GM19328 (cell line): ENCODE results near the gene KRTAP4-5.
"Not testable (repeated sequence)": the region's sequence is repeated elsewhere in the genome, so short reads cannot be mapped to it uniquely, and the experiment has no call there.

Experiments used
- ATAC-seq: cut with Tn5 transposase; IDR thresholded peaks from one replicate; pipeline ENCODE4 v1.9.1; 2021; ENCODE audit warnings: mild to moderate bottlenecking, moderate library complexity; ENCODE audit not compliant: unreplicated experiment

Gene KRTAP4-5

GRCh38 chr17:41111151-41111885, 38.3 kb downstream of the KRTAP4-5 start:
- no peak for ATAC-seq

DNA sequence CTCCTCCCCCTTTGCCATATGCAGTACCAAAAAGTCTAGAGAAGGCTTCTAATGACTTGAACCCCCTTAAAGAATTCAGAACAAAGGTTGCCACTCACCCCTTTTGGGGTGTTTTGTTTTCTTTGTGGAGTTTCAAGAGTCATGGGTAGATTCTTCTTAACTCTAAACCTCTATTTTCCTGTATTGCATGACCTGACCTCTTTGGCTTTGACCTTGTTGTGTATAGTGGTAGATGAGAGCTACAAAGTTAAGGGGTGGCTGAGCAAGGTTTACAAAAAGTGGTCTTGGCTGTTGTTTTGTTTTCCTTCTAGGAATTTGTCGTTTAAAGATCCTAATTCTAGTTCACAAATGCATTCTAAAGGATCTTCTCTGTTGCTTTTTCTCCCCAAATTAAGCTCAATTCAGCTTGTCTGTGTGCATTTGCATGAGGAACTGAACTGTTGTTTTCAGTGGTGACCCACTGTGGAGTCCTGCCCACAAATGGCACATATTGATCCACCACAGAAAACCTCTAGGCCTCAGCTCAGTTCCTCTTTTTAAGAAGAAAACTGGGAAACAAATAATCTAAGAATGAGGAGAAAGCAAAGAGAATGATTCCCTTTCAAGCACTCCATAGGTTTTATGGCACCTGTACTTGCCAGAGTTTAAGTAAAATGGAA, 40.8 kb downstream of the KRTAP4-5 start:
- not testable (repeated sequence) for ATAC-seq

- ATAC-seq = no peak
These were observed 41.6 kb downstream of the KRTAP4-5 start for GRCh38 chr17:41107941-41108450.

DNA sequence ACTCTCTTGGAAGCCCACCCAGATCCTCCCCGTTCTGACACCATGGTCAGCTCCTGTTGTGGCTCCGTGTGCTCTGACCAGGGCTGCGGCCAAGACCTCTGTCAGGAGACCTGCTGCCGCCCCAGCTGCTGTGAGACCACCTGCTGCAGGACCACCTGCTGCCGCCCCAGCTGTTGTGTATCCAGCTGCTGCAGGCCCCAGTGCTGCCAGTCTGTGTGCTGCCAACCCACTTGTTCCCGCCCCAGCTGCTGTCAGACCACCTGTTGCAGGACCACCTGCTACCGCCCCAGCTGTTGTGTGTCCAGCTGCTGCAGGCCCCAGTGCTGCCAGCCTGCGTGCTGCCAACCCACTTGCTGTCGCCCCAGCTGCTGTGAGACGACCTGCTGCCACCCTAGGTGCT, 44.3 kb downstream of the KRTAP4-5 start, which contains the start of gene KRTAP4-9:
Gene KRTAP4-9, plus strand, starts transcription at position 43 of the 400 bp plus-strand sequence. Its CDS starts 0 bp downstream, at position 43.
- ATAC-seq = not testable (repeated sequence)

DNA sequence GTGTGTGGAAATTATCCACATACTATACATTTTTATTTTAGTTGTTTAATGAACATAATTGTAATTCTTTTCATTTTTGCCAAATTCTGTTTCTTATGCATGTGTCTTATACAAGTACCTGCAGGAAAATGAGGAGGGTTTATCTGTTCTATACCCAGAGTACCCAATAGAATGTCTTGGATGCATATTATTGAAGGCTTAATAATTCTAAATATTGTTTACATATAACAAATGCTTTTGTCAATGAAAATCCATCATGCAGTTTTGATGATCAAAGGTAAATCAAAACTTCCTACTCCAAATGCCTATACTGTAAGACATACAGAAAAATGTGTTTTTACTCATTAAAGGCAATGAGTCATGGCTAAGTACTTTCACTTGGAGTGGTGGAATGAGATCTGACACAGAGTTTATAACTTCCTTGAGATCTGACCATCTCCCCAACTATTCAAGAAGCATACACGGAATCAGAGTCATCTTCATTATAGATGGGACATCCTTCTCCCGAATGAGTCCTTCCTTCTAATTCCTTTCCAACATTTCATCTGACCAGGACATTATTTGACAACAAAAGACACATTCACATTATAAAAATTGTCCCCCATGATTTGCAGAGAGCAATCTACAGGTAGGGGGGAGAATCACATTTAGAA, 45.1 kb downstream of the KRTAP4-5 start:
- not testable (repeated sequence) for ATAC-seq

DNA sequence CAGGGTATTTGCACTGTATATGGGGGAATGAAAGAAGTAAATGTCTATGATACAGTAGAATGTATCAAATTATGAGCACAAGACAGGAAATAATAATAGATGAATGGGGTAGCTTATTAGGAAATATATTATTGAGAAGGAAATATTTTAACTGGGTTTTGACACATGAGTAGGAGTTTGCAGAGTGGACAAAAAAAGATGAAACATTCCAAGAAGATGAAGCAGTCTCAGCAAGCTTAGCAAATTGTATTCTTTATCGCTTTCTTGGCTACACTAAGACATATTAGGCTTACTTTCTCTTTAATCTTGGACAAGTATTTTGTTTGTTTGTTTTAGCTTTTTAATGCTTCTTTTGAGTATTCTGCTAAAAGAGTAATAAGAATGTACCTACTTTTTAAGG, 45.7 kb downstream of the KRTAP4-5 start:
- ATAC-seq = no peak

- ATAC-seq = no peak
These were observed 47.9 kb downstream of the KRTAP4-5 start, which contains the start of gene KRTAP4-16 for GRCh38 chr17:41101586-41102259. Gene KRTAP4-16 (minus strand): TSS chr17:41102209. CDS start chr17:41102209, 0 bp downstream.

DNA sequence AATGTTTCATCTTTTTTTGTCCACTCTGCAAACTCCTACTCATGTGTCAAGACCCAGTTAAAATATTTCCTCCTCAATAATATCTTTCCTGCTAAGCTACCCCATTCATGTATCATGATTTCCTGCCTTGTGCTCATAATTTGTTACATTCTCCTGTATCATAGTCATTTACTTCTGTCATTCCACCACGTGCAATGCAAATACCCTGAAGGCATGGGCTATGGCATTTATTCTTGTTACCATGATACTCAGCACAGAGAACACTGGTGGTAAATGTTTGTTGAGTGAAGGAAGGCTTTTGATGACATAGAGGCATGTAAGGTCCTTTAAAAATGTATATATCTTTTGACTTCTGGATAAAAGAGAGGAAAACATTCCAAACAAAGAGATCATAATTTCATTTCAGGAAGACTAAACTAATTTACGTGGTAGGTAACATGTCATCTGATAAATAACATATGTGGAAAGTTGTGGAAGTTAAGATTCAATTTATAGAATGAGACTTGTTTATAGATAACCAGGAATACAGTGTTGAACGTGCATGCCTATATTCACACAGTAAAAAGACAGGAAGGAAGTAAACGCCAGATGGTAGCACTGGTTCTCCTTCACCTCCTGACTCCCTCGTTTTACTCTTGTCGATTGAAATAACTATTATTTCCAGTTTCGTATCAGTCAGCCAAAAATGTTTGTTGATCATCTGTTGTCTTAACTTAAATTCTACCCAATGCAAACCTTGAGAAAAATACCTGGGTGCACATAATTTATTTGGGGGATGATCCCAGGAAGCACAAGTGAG, 49.7 kb downstream of the KRTAP4-5 start:
- ATAC-seq = not testable (repeated sequence)
